Measurements from ENCODE around the gene HS6ST2. TPM values are rescaled to one million over a fixed set of nuclear protein-coding genes. Genes with fewer than 3 reads are reported as not detected.

Gene HS6ST2
- total RNA-seq, 4 donors from 2014 or later: under 0.01 to 0.66 (median 0.46) TPM

- no peak overlapping the region for H3K4me3 ChIP-seq
- no peaks in the 10 kb centered on the region for H3K4me1 ChIP-seq
- no peak for DNase-seq (ENCODE audit: low spot score in 2 of 2)
- no peak overlapping the region for H3K27ac ChIP-seq
- no peaks in the 10 kb centered on the region for H3K36me3 ChIP-seq
- H3K27me3 ChIP-seq: peaks cover 0 to 10% of the 10 kb centered on the region in 2 donors
- TF ChIP-seq CTCF (IDR thresholded peaks at IDR 0.05): no peak
- TF ChIP-seq POLR2A (IDR thresholded peaks at IDR 0.05): no peak
- TF ChIP-seq EP300 (IDR thresholded peaks at IDR 0.05): no peak
- no peaks in the 10 kb centered on the region for H3K9me3 ChIP-seq
Observed at GRCh38 chrX:132836471-132836870, 122.0 kb downstream of the HS6ST2 start.

- no peak for DNase-seq (ENCODE audit: low spot score in 2 of 2)
- Histone ChIP-seq H3K27ac (no peak overlapping the region), H3K27me3 (peaks cover 0 to 10% of the 10 kb centered on the region in 2 donors), H3K9me3 (no peaks in the 10 kb centered on the region), H3K36me3 (no peaks in the 10 kb centered on the region), H3K4me3 (no peak overlapping the region), H3K4me1 (no peaks in the 10 kb centered on the region)
- no peak for TF ChIP-seq CTCF (IDR thresholded peaks at IDR 0.05)
- TF ChIP-seq EP300 (IDR thresholded peaks at IDR 0.05): no peak
- no peak for TF ChIP-seq POLR2A (IDR thresholded peaks at IDR 0.05)
- 55 to 63% methylated on average over 1 of the region's 1 CpG for WGBS, 2 donors
Observed at GRCh38 chrX:132834741-132835140, 123.7 kb downstream of the HS6ST2 start.

GRCh38 chrX:132834109-132834508, 124.3 kb downstream of the HS6ST2 start:
- Histone ChIP-seq H3K27me3 (peaks cover 0 to 10% of the 10 kb centered on the region in 2 donors), H3K4me1 (no peaks in the 10 kb centered on the region), H3K27ac (no peak overlapping the region), H3K9me3 (no peaks in the 10 kb centered on the region), H3K36me3 (no peaks in the 10 kb centered on the region), H3K4me3 (no peak overlapping the region)
- no peak for DNase-seq (ENCODE audit: low spot score in 2 of 2)
- TF ChIP-seq CTCF (IDR thresholded peaks at IDR 0.05) (no peak), POLR2A (IDR thresholded peaks at IDR 0.05) (no peak), EP300 (IDR thresholded peaks at IDR 0.05) (no peak)
- 59 to 61% methylated on average over 4 to 5 of the region's 5 CpGs for WGBS, 2 donors

GRCh38 chrX:132833373-132833772, 125.1 kb downstream of the HS6ST2 start:
- peaks cover 0 to 10% of the 10 kb centered on the region in 2 donors for H3K27me3 ChIP-seq
- 69 to 70% methylated on average over 2 of the region's 2 CpGs for WGBS, 2 donors
- no peak overlapping the region for H3K4me3 ChIP-seq
- TF ChIP-seq POLR2A (IDR thresholded peaks at IDR 0.05) (no peak), EP300 (IDR thresholded peaks at IDR 0.05) (no peak), CTCF (IDR thresholded peaks at IDR 0.05) (no peak)
- no peaks in the 10 kb centered on the region for H3K36me3 ChIP-seq
- H3K9me3 ChIP-seq: no peaks in the 10 kb centered on the region
- H3K4me1 ChIP-seq: no peaks in the 10 kb centered on the region
- no peak overlapping the region for H3K27ac ChIP-seq
- DNase-seq (ENCODE audit: low spot score in 2 of 2): no peak

GRCh38 chrX:132831336-132831973, 127.0 kb downstream of the HS6ST2 start:
- Histone ChIP-seq H3K4me1 (no peaks in the 10 kb centered on the region), H3K9me3 (no peaks in the 10 kb centered on the region), H3K36me3 (no peaks in the 10 kb centered on the region), H3K27me3 (peaks cover 0 to 10% of the 10 kb centered on the region in 2 donors), H3K27ac (no peak overlapping the region), H3K4me3 (no peak overlapping the region)
- no peak for DNase-seq (ENCODE audit: low spot score in 2 of 2)
- TF ChIP-seq POLR2A (IDR thresholded peaks at IDR 0.05) (no peak), EP300 (IDR thresholded peaks at IDR 0.05) (no peak), CTCF (IDR thresholded peaks at IDR 0.05) (no peak)
- 65 to 75% methylated on average over 8 of the region's 8 CpGs for WGBS, 2 donors

Data from tibial nerve (tissue), 4 donors.